ENCODE results near the gene VAMP1.

Gene VAMP1

GRCh38 chr12:6420364-6420763, 50.1 kb downstream of the VAMP1 start:
- no peak for DNase-seq (ENCODE audit: low read depth)
- no peak for TF ChIP-seq CTCF (IDR thresholded peaks at IDR 0.05; ENCODE audit: insufficient read depth, low read depth, low read length, missing control alignments)
- H3K4me3 ChIP-seq (ENCODE audit: low read length) = no peak overlapping the region

- TF ChIP-seq CTCF (IDR thresholded peaks at IDR 0.05; ENCODE audit: insufficient read depth, low read depth, low read length, missing control alignments) = no peak
- DNase-seq (ENCODE audit: low read depth) = no peak
Observed at GRCh38 chr12:6418796-6419195, 51.7 kb downstream of the VAMP1 start.

GRCh38 chr12:6416596-6416995, 53.9 kb downstream of the VAMP1 start:
- H3K4me3 ChIP-seq (ENCODE audit: low read length) = no peak overlapping the region
- TF ChIP-seq CTCF (IDR thresholded peaks at IDR 0.05; ENCODE audit: insufficient read depth, low read depth, low read length, missing control alignments) = no peak
- no peak for DNase-seq (ENCODE audit: low read depth)

More at GRCh38 chr12:6418796-6419195, 51.7 kb downstream of the VAMP1 start:
- no peak overlapping the region for H3K4me3 ChIP-seq (ENCODE audit: low read length)

Data from epithelial cell of esophagus (primary cell).